Fibroblast of villous mesenchyme (primary cell): ENCODE results near the gene AGR2. TPM values are rescaled to one million over a fixed set of nuclear protein-coding genes. Genes with fewer than 3 reads are reported as not detected.

ENCODE experiments used
- DNase-seq: peaks from one replicate; pipeline ENCODE4 v3.0.0-alpha.2; 2010; ENCODE audit warnings: low read depth
- H3K4me3 ChIP-seq: 2 replicates; pipeline ENCODE4 v1.5.1; 2011; ENCODE audit warnings: low read depth, mild to moderate bottlenecking, low read length
- CTCF ChIP-seq: IDR thresholded peaks from 2 replicates; pipeline ENCODE4 v1.5.1; 2012; ENCODE audit warnings: low read depth, mild to moderate bottlenecking, low read length; ENCODE audit not compliant: insufficient read depth
- total RNA-seq: library from RNA; depleted of rRNA; stranded (reverse); fragments of >200 nt; gene quantifications from 2 replicates; pipeline ENCODE4 v1.2.3, GENCODE V29; 2012

Gene AGR2
- total RNA-seq, 1 donor, result not detected

GRCh38 chr7:16745645-16746044 lies 59.2 kb downstream of the AGR2 start:
- no peak overlapping the region for H3K4me3 ChIP-seq
- TF ChIP-seq CTCF, result no peak
- DNase-seq, result no peak

GRCh38 chr7:16744518-16745250 lies 60.1 kb downstream of the AGR2 start:
- H3K4me3 ChIP-seq, result no peak overlapping the region
- TF ChIP-seq CTCF, result no peak
- DNase-seq, result no peak

DNA sequence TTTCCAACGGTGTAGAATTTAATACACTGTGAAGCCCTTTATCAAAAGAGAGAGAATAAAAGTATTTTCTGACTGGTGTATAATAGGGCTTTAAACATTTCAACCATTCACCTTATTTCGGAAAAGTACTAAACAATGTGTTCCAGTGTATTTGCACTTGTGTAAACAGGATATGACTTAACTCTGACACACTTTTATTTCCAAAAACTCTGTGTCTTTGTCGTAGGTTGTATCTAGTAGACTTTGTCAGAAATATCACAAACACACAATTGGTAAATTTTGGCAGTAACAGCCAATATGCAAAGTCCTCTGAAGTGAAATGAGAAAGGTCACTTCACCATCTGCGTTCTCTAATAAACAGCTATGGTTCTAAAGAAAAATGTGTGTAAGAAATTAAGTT lies 61.6 kb downstream of the AGR2 start:
- DNase-seq, result peak; percentile 83
- H3K4me3 ChIP-seq, result no peak overlapping the region
- TF ChIP-seq CTCF, result no peak

- H3K4me3 ChIP-seq, result no peak overlapping the region
- TF ChIP-seq CTCF, result no peak
- DNase-seq, result no peak
Measured at GRCh38 chr7:16742547-16742946, 62.3 kb downstream of the AGR2 start.

Other genes starting within 250 kb of the AGR2 start
- gene ANKMY2, start 159.2 kb downstream of the AGR2 start, total RNA-seq, result 23.2 and 28.5 TPM in 2 replicates
- 48.0 and 53.5 TPM in 2 replicates for gene BZW2, start 158.8 kb downstream of the AGR2 start, total RNA-seq
- gene TSPAN13, start 51.2 kb downstream of the AGR2 start, total RNA-seq, result 8.7 and 10.8 TPM in 2 replicates
- not detected in 2 replicates for gene AGR3, start 77.0 kb upstream of the AGR2 start, total RNA-seq